Activated naive CD8-positive, alpha-beta T cell (primary cell): ENCODE measurements around the gene HTR7.

Experiments used
- H3K27ac Mint-ChIP-seq: one replicate; pipeline ENCODE4 v1.8.0; 2021; ENCODE audit warnings: mixed read lengths
- H3K27me3 Mint-ChIP-seq: one replicate; pipeline ENCODE4 v1.8.0; 2021; ENCODE audit warnings: mixed read lengths
- H3K36me3 Mint-ChIP-seq: one replicate; pipeline ENCODE4 v1.8.0; 2021; ENCODE audit warnings: mixed read lengths
- H3K4me1 Mint-ChIP-seq: one replicate; pipeline ENCODE4 v1.8.0; 2021; ENCODE audit warnings: low read depth, mixed read lengths
- H3K4me3 Mint-ChIP-seq: one replicate; pipeline ENCODE4 v1.8.0; 2021; ENCODE audit warnings: mild to moderate bottlenecking, mixed read lengths
- H3K9me3 Mint-ChIP-seq: one replicate; pipeline ENCODE4 v1.8.0; 2021; ENCODE audit warnings: low read depth, mixed read lengths

The HTR7 gene

GRCh38 chr10:90751107-90751997 lies 106.5 kb downstream of the HTR7 start:
- Mint-ChIP-seq H3K36me3 (no peaks in the 10 kb centered on the region), H3K27ac (no peak overlapping the region), H3K9me3 (no peaks in the 10 kb centered on the region), H3K4me1 (no peaks in the 10 kb centered on the region), H3K27me3 (peaks cover 20% of the 10 kb centered on the region), H3K4me3 (no peak overlapping the region)

- H3K36me3 Mint-ChIP-seq: no peaks in the 10 kb centered on the region
- H3K4me3 Mint-ChIP-seq: no peak overlapping the region
- no peaks in the 10 kb centered on the region for H3K9me3 Mint-ChIP-seq
- H3K4me1 Mint-ChIP-seq: no peaks in the 10 kb centered on the region
- H3K27ac Mint-ChIP-seq: no peak overlapping the region
- peaks cover 25% of the 10 kb centered on the region for H3K27me3 Mint-ChIP-seq
Observed at GRCh38 chr10:90746829-90747228, 111.0 kb downstream of the HTR7 start.

- Mint-ChIP-seq H3K4me3 (no peak overlapping the region), H3K27ac (no peak overlapping the region), H3K4me1 (no peaks in the 10 kb centered on the region), H3K36me3 (no peaks in the 10 kb centered on the region), H3K27me3 (peaks cover 23% of the 10 kb centered on the region), H3K9me3 (no peaks in the 10 kb centered on the region)
Observed at GRCh38 chr10:90745565-90745964, 112.3 kb downstream of the HTR7 start.

GRCh38 chr10:90743291-90743690 lies 114.5 kb downstream of the HTR7 start:
- no peak overlapping the region for H3K4me3 Mint-ChIP-seq
- no peaks in the 10 kb centered on the region for H3K36me3 Mint-ChIP-seq
- H3K4me1 Mint-ChIP-seq: no peaks in the 10 kb centered on the region
- H3K27ac Mint-ChIP-seq: no peak overlapping the region
- H3K9me3 Mint-ChIP-seq: no peaks in the 10 kb centered on the region
- peaks cover 10% of the 10 kb centered on the region for H3K27me3 Mint-ChIP-seq

GRCh38 chr10:90741926-90742565 lies 115.8 kb downstream of the HTR7 start:
- Mint-ChIP-seq H3K9me3 (no peaks in the 10 kb centered on the region), H3K4me1 (no peaks in the 10 kb centered on the region), H3K36me3 (no peaks in the 10 kb centered on the region), H3K27me3 (peaks cover 5% of the 10 kb centered on the region), H3K27ac (no peak overlapping the region), H3K4me3 (no peak overlapping the region)

GRCh38 chr10:90740265-90740664 lies 117.6 kb downstream of the HTR7 start:
- H3K9me3 Mint-ChIP-seq: no peaks in the 10 kb centered on the region
- H3K4me1 Mint-ChIP-seq: no peaks in the 10 kb centered on the region
- peaks cover 3% of the 10 kb centered on the region for H3K27me3 Mint-ChIP-seq
- no peak overlapping the region for H3K4me3 Mint-ChIP-seq
- no peaks in the 10 kb centered on the region for H3K36me3 Mint-ChIP-seq
- no peak overlapping the region for H3K27ac Mint-ChIP-seq

- Mint-ChIP-seq H3K4me3 (no peak overlapping the region), H3K9me3 (no peaks in the 10 kb centered on the region), H3K36me3 (no peaks in the 10 kb centered on the region), H3K27me3 (peaks cover 2% of the 10 kb centered on the region), H3K27ac (no peak overlapping the region), H3K4me1 (no peaks in the 10 kb centered on the region)
Observed at GRCh38 chr10:90738885-90739284, 119.0 kb downstream of the HTR7 start.

GRCh38 chr10:90734415-90734814 lies 123.4 kb downstream of the HTR7 start:
- no peaks in the 10 kb centered on the region for H3K4me1 Mint-ChIP-seq
- H3K27ac Mint-ChIP-seq: no peak overlapping the region
- no peaks in the 10 kb centered on the region for H3K36me3 Mint-ChIP-seq
- H3K27me3 Mint-ChIP-seq: peaks cover 4% of the 10 kb centered on the region
- no peak overlapping the region for H3K4me3 Mint-ChIP-seq
- no peaks in the 10 kb centered on the region for H3K9me3 Mint-ChIP-seq

- H3K4me3 Mint-ChIP-seq: no peak overlapping the region
- no peak overlapping the region for H3K27ac Mint-ChIP-seq
- H3K9me3 Mint-ChIP-seq: no peaks in the 10 kb centered on the region
- no peaks in the 10 kb centered on the region for H3K36me3 Mint-ChIP-seq
- H3K4me1 Mint-ChIP-seq: no peaks in the 10 kb centered on the region
- H3K27me3 Mint-ChIP-seq: peaks cover 4% of the 10 kb centered on the region
Observed at GRCh38 chr10:90732581-90732980, 125.3 kb downstream of the HTR7 start.

- H3K9me3 Mint-ChIP-seq: no peaks in the 10 kb centered on the region
- peaks cover 19% of the 10 kb centered on the region for H3K4me1 Mint-ChIP-seq
- H3K36me3 Mint-ChIP-seq: no peaks in the 10 kb centered on the region
- H3K27ac Mint-ChIP-seq: peak overlapping the region; percentile 17
- H3K27me3 Mint-ChIP-seq: no peaks in the 10 kb centered on the region
- peak overlapping the region; percentile 22 for H3K4me3 Mint-ChIP-seq
Observed at GRCh38 chr10:90723416-90724068, 134.3 kb downstream of the HTR7 start.

- H3K9me3 Mint-ChIP-seq: no peaks in the 10 kb centered on the region
- no peak overlapping the region for H3K27ac Mint-ChIP-seq
- H3K4me3 Mint-ChIP-seq: no peak overlapping the region
- H3K27me3 Mint-ChIP-seq: no peaks in the 10 kb centered on the region
- H3K4me1 Mint-ChIP-seq: peaks cover 19% of the 10 kb centered on the region
- H3K36me3 Mint-ChIP-seq: no peaks in the 10 kb centered on the region
Observed at GRCh38 chr10:90722832-90723231, 135.0 kb downstream of the HTR7 start.

GRCh38 chr10:90718182-90718581 lies 139.7 kb downstream of the HTR7 start:
- Mint-ChIP-seq H3K27me3 (no peaks in the 10 kb centered on the region), H3K27ac (no peak overlapping the region), H3K36me3 (no peaks in the 10 kb centered on the region), H3K4me1 (peaks cover 7% of the 10 kb centered on the region), H3K4me3 (no peak overlapping the region), H3K9me3 (no peaks in the 10 kb centered on the region)

- Mint-ChIP-seq H3K27me3 (no peaks in the 10 kb centered on the region), H3K27ac (no peak overlapping the region), H3K36me3 (no peaks in the 10 kb centered on the region), H3K4me3 (no peak overlapping the region), H3K9me3 (no peaks in the 10 kb centered on the region), H3K4me1 (no peaks in the 10 kb centered on the region)
Observed at GRCh38 chr10:90712529-90712928, 145.3 kb downstream of the HTR7 start.

GRCh38 chr10:90709727-90710126 lies 148.1 kb downstream of the HTR7 start:
- Mint-ChIP-seq H3K27ac (no peak overlapping the region), H3K27me3 (no peaks in the 10 kb centered on the region)

GRCh38 chr10:90707657-90708056 lies 150.2 kb downstream of the HTR7 start:
- Mint-ChIP-seq H3K4me1 (no peaks in the 10 kb centered on the region), H3K4me3 (no peak overlapping the region), H3K27ac (no peak overlapping the region), H3K36me3 (no peaks in the 10 kb centered on the region), H3K9me3 (no peaks in the 10 kb centered on the region), H3K27me3 (peaks cover 4% of the 10 kb centered on the region)

More at GRCh38 chr10:90709727-90710126, 148.1 kb downstream of the HTR7 start:
- Mint-ChIP-seq H3K4me1 (no peaks in the 10 kb centered on the region), H3K36me3 (no peaks in the 10 kb centered on the region), H3K4me3 (no peak overlapping the region), H3K9me3 (no peaks in the 10 kb centered on the region)
